CD14-positive monocyte (primary cell): Measurements from ENCODE around the gene GJB5. TPM values are rescaled to one million over a fixed set of nuclear protein-coding genes. Genes with fewer than 3 reads are reported as not detected.

ENCODE experiments used
- DNase-seq, 3 donors: peaks; one replicate each; pipeline ENCODE4 v3.0.0-alpha.2; 2011 to 2022
- H2AFZ ChIP-seq: 2 replicates; pipeline ENCODE4 v1.6.0; 2012; ENCODE audit warnings: mild to moderate bottlenecking, low read depth, low read length, inconsistent platforms; ENCODE audit not compliant: insufficient read depth, poor library complexity, severe bottlenecking
- H3K27ac ChIP-seq, 2 donors: 1 replicate in 1 of 2; 2 replicates in 1 of 2; pipeline ENCODE4 v1.5.1; 2012 to 2013; ENCODE audit warnings: low read length in 2 of 2, control low read depth in 1 of 2, inconsistent platforms in 1 of 2, low read depth in 1 of 2, mild to moderate bottlenecking in 1 of 2
- H3K27me3 ChIP-seq, 2 donors: one replicate each; pipeline versions ENCODE4 v1.6.0 to v1.6.1; 2011 to 2013; ENCODE audit warnings: low read length in 2 of 2; ENCODE audit not compliant: control insufficient read depth in 2 of 2, insufficient read depth in 2 of 2
- H3K36me3 ChIP-seq, 2 donors: replicated peaks in 1 of 2; 1 replicate in 1 of 2; 2 replicates in 1 of 2; pipeline versions ENCODE4 v1.5.1 to v1.6.1; 2012 to 2013; ENCODE audit warnings: low read length in 2 of 2, control low read depth in 1 of 2, inconsistent platforms in 1 of 2, mild to moderate bottlenecking in 1 of 2; ENCODE audit not compliant: insufficient read depth in 2 of 2, control insufficient read depth in 1 of 2
- H3K4me1 ChIP-seq, 2 donors: 1 replicate in 1 of 2; 2 replicates in 1 of 2; pipeline versions ENCODE4 v1.5.1 to v1.6.1; 2012 to 2013; ENCODE audit warnings: low read length in 2 of 2, control low read depth in 1 of 2, inconsistent platforms in 1 of 2, mild to moderate bottlenecking in 1 of 2, moderate library complexity in 1 of 2; ENCODE audit not compliant: insufficient read depth in 2 of 2, control insufficient read depth in 1 of 2
- H3K4me2 ChIP-seq: replicated peaks from 2 replicates; pipeline ENCODE3; 2012; ENCODE audit warnings: low read length, moderate library complexity, mild to moderate bottlenecking; ENCODE audit not compliant: poor library complexity, severe bottlenecking; ENCODE audit errors: extremely low read depth
- H3K4me3 ChIP-seq, 3 experiments: fragments of 200-600 bp in 1 of 3; sonication (generic) in 1 of 3; replicated peaks in 1 of 3; 1 replicate in 2 of 3; 2 replicates in 1 of 3; pipeline ENCODE4 v1.5.1; 2011 to 2013; ENCODE audit warnings: low read length in 3 of 3, mild to moderate bottlenecking in 3 of 3, control low read depth in 2 of 3, low read depth in 2 of 3, inconsistent platforms in 1 of 3, moderate library complexity in 1 of 3
- H3K79me2 ChIP-seq: 2 replicates; pipeline ENCODE4 v1.6.0; 2012; ENCODE audit warnings: mild to moderate bottlenecking, control low read depth, inconsistent platforms, low read length, moderate library complexity; ENCODE audit not compliant: insufficient read depth
- H3K9ac ChIP-seq: 2 replicates; pipeline ENCODE4 v1.6.0; 2017; ENCODE audit warnings: low read length, mild to moderate bottlenecking; ENCODE audit not compliant: insufficient read depth, poor library complexity, severe bottlenecking
- H3K9me3 ChIP-seq, 2 donors: replicated peaks in 1 of 2; 1 replicate in 1 of 2; 2 replicates in 1 of 2; pipeline versions ENCODE4 v1.5.1 to v1.6.1; 2012 to 2013; ENCODE audit warnings: low read length in 2 of 2, control low read depth in 1 of 2; ENCODE audit not compliant: control insufficient read depth in 1 of 2, insufficient read depth in 1 of 2
- H4K20me1 ChIP-seq: 2 replicates; pipeline ENCODE4 v1.6.0; 2012; ENCODE audit warnings: mild to moderate bottlenecking, low read length, control low read depth, moderate library complexity; ENCODE audit not compliant: insufficient read depth
- H3K27ac Mint-ChIP-seq, 7 donors: one replicate each; pipeline ENCODE4 v1.8.0; 2020; ENCODE audit warnings: mild to moderate bottlenecking in 7 of 7, mixed read lengths in 7 of 7, moderate library complexity in 6 of 7, inconsistent platforms in 2 of 7
- H3K27me3 Mint-ChIP-seq, 3 donors: one replicate each; pipeline ENCODE4 v1.8.0; 2021 to 2022; ENCODE audit warnings: low read depth in 3 of 3, mild to moderate bottlenecking in 3 of 3, mixed read lengths in 3 of 3, moderate library complexity in 3 of 3, inconsistent platforms in 1 of 3
- H3K36me3 Mint-ChIP-seq, 2 donors: one replicate each; pipeline ENCODE4 v1.8.0; 2020; ENCODE audit warnings: mixed read lengths in 2 of 2, inconsistent platforms in 1 of 2, mild to moderate bottlenecking in 1 of 2
- H3K4me1 Mint-ChIP-seq: one replicate; pipeline ENCODE4 v1.8.0; 2020; ENCODE audit warnings: mild to moderate bottlenecking, mixed read lengths
- H3K4me3 Mint-ChIP-seq, 2 donors: one replicate each; pipeline ENCODE4 v1.8.0; 2020; ENCODE audit warnings: mild to moderate bottlenecking in 2 of 2, mixed read lengths in 2 of 2, moderate library complexity in 1 of 2
- H3K9me3 Mint-ChIP-seq, 7 donors: one replicate each; pipeline ENCODE4 v1.8.0; 2020 to 2022; ENCODE audit warnings: mixed read lengths in 7 of 7, mild to moderate bottlenecking in 6 of 7, moderate library complexity in 6 of 7, inconsistent platforms in 2 of 7
- WGBS: methylation state at CpG from one replicate; pipeline ENCODE4 v1.1.5; 2013; ENCODE audit warnings: missing lambda C conversion rate; ENCODE audit not compliant: insufficient coverage; 5-methylcytosine and 5-hydroxymethylcytosine counted together
- intact Hi-C, 2 donors: fragments of 100-400 bp; cut with micrococcal nuclease; formaldehyde crosslinking; loops; one replicate each; pipeline versions ENCODE4 v1.15.0 to v1.15.1; 2023
- polyA plus RNA-seq, 3 donors: library from polyadenylated mRNA; depleted of rRNA in 1 of 3; unstranded in 2 of 3; stranded (reverse) in 1 of 3; fragments of 300-500 nt in 2 of 3; fragments of >200 nt in 1 of 3; fragmentation: Illumina TruSeq in 2 of 3; gene quantifications; 1 replicate in 2 of 3; 2 replicates in 1 of 3; pipeline ENCODE4 v1.2.3, GENCODE V29; 2012 to 2021
- TF ChIP-seq, protein P1 (sequence below): fragments of 200-600 bp; IDR thresholded peaks from one replicate; pipeline ENCODE4 v1.8.0; 2022; ENCODE audit warnings: antibody characterized with exemption, mild to moderate bottlenecking

Gene GJB5
- polyA plus RNA-seq, 3 donors: 0.12 TPM; not detected in 2

DNA sequence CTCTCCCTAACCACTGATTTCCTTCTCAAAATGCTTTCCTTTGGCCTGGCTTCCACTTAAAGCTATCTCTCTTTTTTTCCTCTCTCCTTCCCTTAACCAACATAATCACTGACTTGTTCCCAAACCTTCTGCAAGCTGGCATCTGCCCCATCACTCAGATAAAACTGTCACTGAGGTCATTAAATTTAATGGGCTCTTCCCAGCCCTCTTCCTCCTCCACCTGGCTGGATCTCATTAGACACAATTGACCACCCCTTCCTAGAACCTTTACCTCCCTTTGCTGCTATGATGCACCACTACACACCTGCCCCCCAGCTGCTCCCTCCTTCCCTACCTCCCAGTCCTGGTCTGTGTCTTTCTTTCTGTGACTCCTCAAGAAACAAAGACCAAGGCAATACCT is 44.0 kb upstream of the GJB5 start:
- Mint-ChIP-seq H3K27me3 (peaks cover 2 to 8% (median 3%) of the 10 kb centered on the region in 3 donors), H3K27ac (no peak overlapping the region), H3K36me3 (no peaks in the 10 kb centered on the region), H3K4me1 (no peaks in the 10 kb centered on the region), H3K9me3 (peaks cover 0 to 2% (median 0%) of the 10 kb centered on the region in 7 donors), H3K4me3 (no peak overlapping the region)
- H3K9ac ChIP-seq: no peak overlapping the region
- H3K27ac ChIP-seq: no peak overlapping the region
- TF ChIP-seq, protein P1, sequence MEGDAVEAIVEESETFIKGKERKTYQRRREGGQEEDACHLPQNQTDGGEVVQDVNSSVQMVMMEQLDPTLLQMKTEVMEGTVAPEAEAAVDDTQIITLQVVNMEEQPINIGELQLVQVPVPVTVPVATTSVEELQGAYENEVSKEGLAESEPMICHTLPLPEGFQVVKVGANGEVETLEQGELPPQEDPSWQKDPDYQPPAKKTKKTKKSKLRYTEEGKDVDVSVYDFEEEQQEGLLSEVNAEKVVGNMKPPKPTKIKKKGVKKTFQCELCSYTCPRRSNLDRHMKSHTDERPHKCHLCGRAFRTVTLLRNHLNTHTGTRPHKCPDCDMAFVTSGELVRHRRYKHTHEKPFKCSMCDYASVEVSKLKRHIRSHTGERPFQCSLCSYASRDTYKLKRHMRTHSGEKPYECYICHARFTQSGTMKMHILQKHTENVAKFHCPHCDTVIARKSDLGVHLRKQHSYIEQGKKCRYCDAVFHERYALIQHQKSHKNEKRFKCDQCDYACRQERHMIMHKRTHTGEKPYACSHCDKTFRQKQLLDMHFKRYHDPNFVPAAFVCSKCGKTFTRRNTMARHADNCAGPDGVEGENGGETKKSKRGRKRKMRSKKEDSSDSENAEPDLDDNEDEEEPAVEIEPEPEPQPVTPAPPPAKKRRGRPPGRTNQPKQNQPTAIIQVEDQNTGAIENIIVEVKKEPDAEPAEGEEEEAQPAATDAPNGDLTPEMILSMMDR: no peak
- no peaks in the 10 kb centered on the region for H3K4me1 ChIP-seq
- H3K36me3 ChIP-seq: no peaks in the 10 kb centered on the region
- no peaks in the 10 kb centered on the region for H3K79me2 ChIP-seq
- no peaks in the 10 kb centered on the region for H3K9me3 ChIP-seq
- no peak overlapping the region for H3K4me3 ChIP-seq
- no peaks in the 10 kb centered on the region for H3K27me3 ChIP-seq
- no peak overlapping the region for H2AFZ ChIP-seq
- no peak for DNase-seq
- no peaks in the 10 kb centered on the region for H4K20me1 ChIP-seq
- intact Hi-C loops: no loop called here
- H3K4me2 ChIP-seq: no peak overlapping the region

DNA sequence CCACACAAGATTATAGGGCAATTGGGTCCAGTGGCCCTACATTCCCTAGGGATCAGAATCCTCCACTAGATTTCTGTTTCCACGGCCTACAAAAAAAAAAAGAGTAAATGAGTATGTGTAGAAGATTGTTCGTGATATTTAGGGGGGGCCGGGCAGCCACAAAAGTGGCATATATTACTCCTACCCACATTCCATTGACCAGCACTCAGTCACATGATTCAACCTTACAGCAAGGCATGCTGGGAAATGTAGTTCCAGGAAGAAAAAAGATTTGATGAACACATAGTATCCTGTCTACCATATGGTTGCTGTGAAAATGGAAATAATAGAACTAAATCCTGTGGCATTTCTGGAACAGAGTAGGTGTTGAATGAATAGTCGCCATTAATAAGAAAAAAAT is 43.4 kb upstream of the GJB5 start:
- H3K4me3 Mint-ChIP-seq: no peak overlapping the region
- no peaks in the 10 kb centered on the region for H3K9me3 ChIP-seq

More for the DNA sequence above, 43.4 kb upstream of the GJB5 start:
- no peaks in the 10 kb centered on the region for H3K79me2 ChIP-seq
- DNase-seq: no peak
- H3K4me3 ChIP-seq: no peak overlapping the region
- H3K4me1 ChIP-seq: no peaks in the 10 kb centered on the region
- no peak overlapping the region for H3K9ac ChIP-seq
- H3K36me3 Mint-ChIP-seq: no peaks in the 10 kb centered on the region
- no peak overlapping the region for H3K4me2 ChIP-seq
- intact Hi-C loops: no loop called here
- H3K36me3 ChIP-seq: no peaks in the 10 kb centered on the region
- H3K27ac ChIP-seq: no peak overlapping the region
- H3K9me3 Mint-ChIP-seq: peaks cover 0 to 2% (median 0%) of the 10 kb centered on the region in 7 donors
- H3K27me3 ChIP-seq: no peaks in the 10 kb centered on the region
- peaks cover 2 to 8% (median 3%) of the 10 kb centered on the region in 3 donors for H3K27me3 Mint-ChIP-seq
- no peaks in the 10 kb centered on the region for H3K4me1 Mint-ChIP-seq
- TF ChIP-seq, protein P1: no peak
- no peak overlapping the region for H3K27ac Mint-ChIP-seq
- no peak overlapping the region for H2AFZ ChIP-seq
- no peaks in the 10 kb centered on the region for H4K20me1 ChIP-seq
- WGBS: no CpG with 5 or more reads among the region's 4 CpGs
